Activated naive CD8-positive, alpha-beta T cell treated with anti-CD3 and anti-CD28 coated beads, Interleukin-2, amount 50 U/mL, for 24 hours (primary cell): ENCODE data around the gene CCDC50.

Source experiments
- ATAC-seq: fragments of 150-1000 bp; cut with Tn5 transposase; one replicate; pipeline ENCODE4 v1.10.0; 2021
- DNase-seq: peaks from one replicate; pipeline ENCODE4 v3.0.0; 2021
- H3K27ac Mint-ChIP-seq: one replicate; pipeline ENCODE4 v1.8.0; 2021; ENCODE audit warnings: mild to moderate bottlenecking, mixed read lengths
- H3K27me3 Mint-ChIP-seq: one replicate; pipeline ENCODE4 v1.8.0; 2021; ENCODE audit warnings: mixed read lengths
- H3K36me3 Mint-ChIP-seq: one replicate; pipeline ENCODE4 v1.8.0; 2021; ENCODE audit warnings: low read depth, mixed read lengths
- H3K4me1 Mint-ChIP-seq: one replicate; pipeline ENCODE4 v1.8.0; 2021; ENCODE audit warnings: mixed read lengths
- H3K4me3 Mint-ChIP-seq: one replicate; pipeline ENCODE4 v1.8.0; 2021; ENCODE audit warnings: mild to moderate bottlenecking, moderate library complexity, mixed read lengths
- H3K9me3 Mint-ChIP-seq: one replicate; pipeline ENCODE4 v1.8.0; 2021; ENCODE audit warnings: mixed read lengths

The CCDC50 gene

DNA sequence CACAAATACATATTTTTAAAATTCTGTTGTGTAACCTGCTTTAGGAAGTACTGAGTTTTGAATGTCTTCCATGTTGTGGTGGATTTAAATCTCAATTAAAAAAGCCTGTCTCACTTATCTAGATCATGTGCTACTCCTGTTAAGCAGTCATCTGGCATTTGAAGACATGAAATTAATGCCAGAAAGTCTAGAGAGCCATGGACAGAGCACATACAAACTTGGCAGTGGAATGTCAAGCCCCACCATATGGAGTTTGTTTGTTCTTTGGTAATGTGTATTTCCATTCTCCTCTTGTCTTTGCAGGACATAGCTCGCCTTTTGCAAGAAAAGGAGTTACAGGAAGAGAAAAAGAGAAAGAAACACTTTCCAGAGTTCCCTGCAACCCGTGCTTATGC lies 40.4 kb downstream of the CCDC50 start:
- Mint-ChIP-seq H3K9me3 (no peaks in the 10 kb centered on the region), H3K27me3 (no peaks in the 10 kb centered on the region), H3K4me3 (no peak overlapping the region), H3K27ac (no peak overlapping the region), H3K36me3 (peaks cover 2% of the 10 kb centered on the region), H3K4me1 (peaks cover 2% of the 10 kb centered on the region)
- DNase-seq (no peak), ATAC-seq (no peak)

DNA sequence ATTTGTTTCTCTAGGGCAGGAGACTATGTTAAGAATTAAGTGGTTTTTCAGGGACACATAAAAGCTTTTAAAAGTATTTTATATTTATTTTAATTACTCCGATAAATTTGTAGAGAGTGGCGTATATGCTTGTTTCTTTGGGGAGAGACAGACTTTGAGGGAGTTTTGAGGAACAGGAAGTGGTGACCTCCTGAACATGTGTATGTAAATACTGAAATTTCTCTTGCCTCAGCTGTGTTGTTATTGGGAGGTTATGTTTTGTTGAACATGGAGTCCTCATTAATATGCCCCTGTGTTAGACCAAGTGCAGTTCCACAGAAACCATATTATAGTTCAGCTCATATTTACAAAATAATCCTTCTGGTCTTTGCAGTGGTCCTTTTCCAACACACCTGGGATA lies 42.9 kb downstream of the CCDC50 start:
- Mint-ChIP-seq H3K4me1 (peaks cover 2% of the 10 kb centered on the region), H3K27ac (no peak overlapping the region), H3K4me3 (no peak overlapping the region), H3K9me3 (no peaks in the 10 kb centered on the region), H3K27me3 (no peaks in the 10 kb centered on the region), H3K36me3 (peaks cover 3% of the 10 kb centered on the region)
- no peak for ATAC-seq
- no peak for DNase-seq

DNA sequence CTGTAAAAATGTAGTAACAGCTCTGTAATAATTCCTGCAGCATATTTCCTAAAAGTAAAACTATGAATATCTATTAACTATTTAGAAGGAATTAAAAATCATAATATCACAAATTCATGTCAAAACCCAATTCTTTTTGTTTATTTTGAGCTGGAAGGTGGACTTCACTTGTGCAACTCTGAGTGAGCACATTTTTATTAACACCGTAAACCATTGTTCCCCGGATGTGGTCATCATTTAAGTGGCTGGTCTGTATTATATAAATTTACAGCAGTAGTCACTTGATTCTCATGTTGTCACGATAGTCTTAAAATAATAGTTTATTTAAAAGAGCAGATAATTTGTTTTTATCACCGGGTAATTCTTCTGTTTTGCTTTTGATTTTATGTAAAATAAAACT lies 44.1 kb downstream of the CCDC50 start:
- H3K4me1 Mint-ChIP-seq = peaks cover 2% of the 10 kb centered on the region
- no peaks in the 10 kb centered on the region for H3K27me3 Mint-ChIP-seq
- ATAC-seq = no peak
- peaks cover 3% of the 10 kb centered on the region for H3K36me3 Mint-ChIP-seq
- no peak for DNase-seq
- no peak overlapping the region for H3K4me3 Mint-ChIP-seq
- H3K27ac Mint-ChIP-seq = no peak overlapping the region
- no peaks in the 10 kb centered on the region for H3K9me3 Mint-ChIP-seq

DNA sequence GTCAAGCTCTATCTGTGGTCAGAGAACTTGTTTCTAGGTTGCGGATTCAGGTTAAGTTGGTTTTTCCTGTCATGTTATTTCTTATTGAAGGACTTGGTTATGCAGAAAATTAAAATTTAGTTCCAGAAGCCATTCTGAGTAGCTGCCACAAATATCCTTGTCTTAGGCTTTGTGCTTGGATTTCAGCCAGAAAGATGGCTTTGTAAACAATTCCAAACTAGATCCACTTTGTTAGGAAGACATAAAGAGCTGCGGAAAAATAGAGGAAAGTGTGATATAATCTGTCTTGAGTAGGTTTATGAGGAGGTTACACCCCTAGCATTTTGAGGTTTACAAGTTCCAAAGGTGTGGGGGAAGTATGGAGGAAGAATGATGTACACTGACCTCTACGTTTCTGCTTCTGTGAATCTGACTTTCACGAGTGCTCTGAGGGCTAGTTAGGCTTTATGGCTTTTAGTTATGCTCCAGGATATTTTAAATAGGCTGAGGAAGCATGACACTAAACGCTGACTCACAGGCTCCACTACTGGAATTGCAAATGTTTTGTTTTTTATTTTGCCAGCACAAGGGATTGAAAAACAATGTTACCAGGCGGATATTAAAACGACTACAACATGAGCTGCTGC lies 47.4 kb downstream of the CCDC50 start:
- DNase-seq = no peak

GRCh38 chr3:191378142-191378812 lies 49.1 kb downstream of the CCDC50 start:
- ATAC-seq (no peak), DNase-seq (no peak)
- Mint-ChIP-seq H3K4me1 (no peaks in the 10 kb centered on the region), H3K27me3 (no peaks in the 10 kb centered on the region), H3K9me3 (no peaks in the 10 kb centered on the region), H3K27ac (no peak overlapping the region), H3K4me3 (no peak overlapping the region), H3K36me3 (peaks cover 7% of the 10 kb centered on the region)

More for the DNA sequence above, 47.4 kb downstream of the CCDC50 start:
- ATAC-seq = no peak
- Mint-ChIP-seq H3K4me3 (no peak overlapping the region), H3K27ac (no peak overlapping the region), H3K4me1 (peaks cover under 1% of the 10 kb centered on the region), H3K27me3 (no peaks in the 10 kb centered on the region), H3K9me3 (no peaks in the 10 kb centered on the region), H3K36me3 (peaks cover 3% of the 10 kb centered on the region)

DNA sequence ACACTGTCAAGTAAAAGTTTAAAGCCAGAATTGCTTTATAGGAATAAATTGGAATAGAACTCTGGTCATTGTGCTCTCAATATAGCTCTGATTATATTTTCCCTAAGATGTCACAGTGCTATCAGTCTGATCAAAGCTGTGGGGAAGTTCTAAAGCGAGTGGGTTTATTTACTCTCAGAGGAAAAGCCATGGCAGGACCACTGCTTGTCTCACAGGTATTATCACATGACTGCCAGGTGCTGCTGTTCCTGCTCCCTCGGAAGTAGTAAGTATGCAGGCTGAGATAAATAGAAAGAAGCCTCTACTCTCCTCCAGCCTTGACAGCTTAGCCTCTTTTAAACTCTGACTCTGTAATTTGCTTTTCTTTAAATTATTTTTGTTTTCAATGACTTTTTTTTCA lies 50.3 kb downstream of the CCDC50 start:
- DNase-seq (no peak), ATAC-seq (no peak)
- Mint-ChIP-seq H3K36me3 (peaks cover 7% of the 10 kb centered on the region), H3K4me3 (no peak overlapping the region), H3K9me3 (no peaks in the 10 kb centered on the region), H3K4me1 (no peaks in the 10 kb centered on the region), H3K27me3 (no peaks in the 10 kb centered on the region), H3K27ac (no peak overlapping the region)

GRCh38 chr3:191380001-191380400 lies 50.8 kb downstream of the CCDC50 start:
- Mint-ChIP-seq H3K36me3 (peaks cover 4% of the 10 kb centered on the region), H3K4me3 (no peak overlapping the region), H3K27ac (no peak overlapping the region), H3K27me3 (no peaks in the 10 kb centered on the region), H3K4me1 (no peaks in the 10 kb centered on the region), H3K9me3 (no peaks in the 10 kb centered on the region)
- no peak for DNase-seq
- ATAC-seq = no peak

DNA sequence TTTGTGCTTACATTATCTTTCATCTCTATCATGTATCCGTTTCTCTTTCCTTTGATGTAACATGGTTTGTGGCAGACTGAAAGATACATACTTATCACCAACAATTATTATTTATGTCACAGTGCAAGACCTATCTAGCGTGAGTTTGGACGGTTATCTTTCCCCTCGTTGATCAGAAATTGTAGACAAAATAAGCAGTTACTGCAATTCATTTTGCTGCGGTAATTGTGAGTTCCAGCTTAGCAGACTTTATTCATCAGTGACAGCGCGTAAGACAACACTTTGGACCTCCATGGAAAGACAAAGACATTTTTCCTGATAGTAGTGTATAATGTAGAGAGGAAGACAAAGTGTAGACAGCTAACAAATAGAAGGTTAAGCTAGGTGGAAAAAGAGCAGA lies 52.1 kb downstream of the CCDC50 start:
- no peaks in the 10 kb centered on the region for H3K9me3 Mint-ChIP-seq
- ATAC-seq (no peak), DNase-seq (no peak)
- no peak overlapping the region for H3K27ac Mint-ChIP-seq
- no peaks in the 10 kb centered on the region for H3K4me1 Mint-ChIP-seq
- H3K27me3 Mint-ChIP-seq = no peaks in the 10 kb centered on the region
- H3K36me3 Mint-ChIP-seq = peaks cover 3% of the 10 kb centered on the region
- H3K4me3 Mint-ChIP-seq = no peak overlapping the region

DNA sequence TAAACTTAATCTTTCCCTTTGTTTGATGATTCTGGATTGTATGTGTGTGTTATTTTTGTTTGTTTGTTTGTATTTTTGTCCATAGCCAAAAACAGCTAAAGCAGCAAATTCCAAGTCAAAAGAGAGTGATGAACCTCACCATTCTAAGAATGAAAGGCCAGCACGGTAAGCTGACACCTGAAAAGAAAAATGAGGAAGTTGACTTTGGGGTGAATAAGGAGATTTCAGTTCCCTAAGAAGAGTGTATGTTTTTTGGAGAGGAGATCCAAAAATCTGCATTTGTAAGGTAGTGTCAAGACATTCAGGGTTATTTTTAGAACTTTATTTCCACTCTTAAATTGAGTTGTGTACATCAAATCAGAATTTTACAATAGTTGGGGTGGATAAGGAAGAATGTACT lies 53.5 kb downstream of the CCDC50 start:
- H3K36me3 Mint-ChIP-seq = peaks cover 3% of the 10 kb centered on the region
- DNase-seq (no peak), ATAC-seq (no peak)
- no peak overlapping the region for H3K4me3 Mint-ChIP-seq
- no peaks in the 10 kb centered on the region for H3K4me1 Mint-ChIP-seq
- no peaks in the 10 kb centered on the region for H3K9me3 Mint-ChIP-seq
- no peaks in the 10 kb centered on the region for H3K27me3 Mint-ChIP-seq
- no peak overlapping the region for H3K27ac Mint-ChIP-seq

DNA sequence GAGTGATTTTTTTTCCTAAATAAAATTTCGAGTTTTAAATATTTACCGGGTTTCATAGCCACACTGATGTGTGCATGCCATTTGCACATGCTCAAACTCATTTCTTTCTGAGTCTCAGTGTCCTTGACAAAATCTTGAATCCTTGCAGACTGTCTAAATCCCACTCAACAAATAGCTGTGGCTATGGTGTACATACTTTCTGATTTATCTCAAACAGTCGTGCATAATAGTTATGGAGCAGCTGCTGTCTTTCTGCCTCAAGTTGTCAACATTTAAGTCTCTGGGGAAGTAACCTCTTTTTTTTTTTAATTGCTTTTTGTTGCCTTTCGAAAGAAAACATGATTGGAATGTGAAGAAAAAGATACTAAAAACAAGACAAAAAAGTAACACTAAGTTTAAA lies 53.9 kb downstream of the CCDC50 start:
- no peak for ATAC-seq

GRCh38 chr3:191385101-191385500 lies 55.9 kb downstream of the CCDC50 start:
- no peak for ATAC-seq

More for the DNA sequence above, 53.9 kb downstream of the CCDC50 start:
- Mint-ChIP-seq H3K4me3 (no peak overlapping the region), H3K4me1 (no peaks in the 10 kb centered on the region), H3K27me3 (no peaks in the 10 kb centered on the region), H3K9me3 (no peaks in the 10 kb centered on the region), H3K27ac (no peak overlapping the region), H3K36me3 (peaks cover 3% of the 10 kb centered on the region)
- no peak for DNase-seq

GRCh38 chr3:191387441-191388077 lies 58.4 kb downstream of the CCDC50 start:
- no peak overlapping the region for H3K4me3 Mint-ChIP-seq
- peaks cover 5% of the 10 kb centered on the region for H3K36me3 Mint-ChIP-seq
- H3K9me3 Mint-ChIP-seq = no peaks in the 10 kb centered on the region
- no peak overlapping the region for H3K27ac Mint-ChIP-seq
- H3K27me3 Mint-ChIP-seq = no peaks in the 10 kb centered on the region
- no peaks in the 10 kb centered on the region for H3K4me1 Mint-ChIP-seq
- DNase-seq = no peak
- ATAC-seq = no peak

More at GRCh38 chr3:191385101-191385500, 55.9 kb downstream of the CCDC50 start:
- DNase-seq = no peak
- Mint-ChIP-seq H3K9me3 (no peaks in the 10 kb centered on the region), H3K27ac (no peak overlapping the region), H3K4me3 (no peak overlapping the region), H3K36me3 (peaks cover 3% of the 10 kb centered on the region), H3K4me1 (no peaks in the 10 kb centered on the region), H3K27me3 (no peaks in the 10 kb centered on the region)

DNA sequence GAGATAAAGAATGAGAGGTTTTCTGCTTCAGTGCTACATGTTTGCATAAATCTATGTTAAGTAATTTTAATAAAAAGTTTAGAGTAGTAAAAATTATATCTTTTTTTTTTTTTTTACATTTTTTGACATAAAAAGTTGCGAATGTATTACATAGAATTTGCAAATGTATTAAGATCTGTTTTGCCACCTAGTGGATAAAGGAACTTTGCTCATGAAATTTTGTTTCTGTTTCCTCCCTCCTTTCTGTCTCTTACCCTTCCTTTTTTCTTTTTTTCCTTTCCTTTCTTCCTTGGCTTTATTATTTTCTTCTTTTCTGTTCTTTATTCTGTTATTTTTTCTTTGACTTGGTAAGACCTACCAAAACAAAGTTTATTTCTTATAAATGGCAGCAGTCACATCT lies 59.6 kb downstream of the CCDC50 start:
- H3K27me3 Mint-ChIP-seq = no peaks in the 10 kb centered on the region
- H3K4me1 Mint-ChIP-seq = no peaks in the 10 kb centered on the region
- DNase-seq (no peak), ATAC-seq (no peak)
- H3K27ac Mint-ChIP-seq = no peak overlapping the region
- H3K36me3 Mint-ChIP-seq = peaks cover 3% of the 10 kb centered on the region
- no peak overlapping the region for H3K4me3 Mint-ChIP-seq
- H3K9me3 Mint-ChIP-seq = no peaks in the 10 kb centered on the region

DNA sequence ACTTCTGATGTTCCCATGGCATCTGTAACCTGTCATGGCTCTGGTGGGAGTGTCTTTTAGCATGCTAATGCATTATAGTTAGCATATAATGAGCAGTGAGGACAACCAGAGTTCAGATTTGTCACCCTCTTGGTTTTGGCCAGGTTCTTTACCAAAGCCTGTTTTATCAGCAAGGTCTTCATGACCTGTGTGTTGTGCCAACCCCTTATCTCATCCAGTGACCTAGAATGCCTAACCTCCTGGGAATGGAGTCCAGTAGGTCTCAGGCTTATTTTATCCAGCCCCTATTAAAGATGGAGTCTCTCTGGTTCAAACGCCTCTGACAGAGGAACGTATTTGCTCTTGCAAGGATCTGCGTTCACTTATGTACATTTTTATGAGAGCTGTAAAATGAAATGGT lies 61.4 kb downstream of the CCDC50 start:
- H3K4me3 Mint-ChIP-seq = no peak overlapping the region
- ATAC-seq = no peak
- H3K36me3 Mint-ChIP-seq = peaks cover 3% of the 10 kb centered on the region

More for the DNA sequence above, 61.4 kb downstream of the CCDC50 start:
- DNase-seq = no peak
- Mint-ChIP-seq H3K9me3 (no peaks in the 10 kb centered on the region), H3K4me1 (no peaks in the 10 kb centered on the region), H3K27me3 (no peaks in the 10 kb centered on the region), H3K27ac (no peak overlapping the region)
